ENCODE data around the gene TTBK2. TPM values are rescaled to one million over a fixed set of nuclear protein-coding genes. Genes with fewer than 3 reads are reported as not detected.

Gene TTBK2
- polyA plus RNA-seq, 1 of the 3 experiments (the other 2 are of a cell fraction) = 4.5 TPM

DNA sequence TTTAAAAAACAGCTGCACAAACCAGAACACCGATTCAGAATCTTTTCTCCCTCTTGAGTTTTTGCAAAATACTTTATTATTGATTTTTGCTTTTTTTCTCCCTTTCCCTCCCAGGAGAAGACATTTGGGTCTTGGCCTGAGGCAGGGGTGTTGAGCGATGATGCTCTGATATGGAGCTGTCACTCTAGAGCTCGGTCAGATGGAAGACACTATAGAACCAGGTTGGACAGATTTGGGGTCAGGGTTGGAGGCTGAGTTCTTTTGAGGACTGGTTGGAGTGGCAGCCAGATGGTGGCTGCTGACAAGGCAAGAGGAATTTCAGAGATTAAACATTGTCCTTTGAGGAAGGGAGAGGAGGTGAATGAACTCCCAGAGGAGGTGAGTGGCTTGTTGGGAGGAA, 200.5 kb downstream of the TTBK2 start (continued):
- no peak for TF ChIP-seq GATA2 (CRISPR knock-in tag; IDR thresholded peaks at IDR 0.05)
- no peak for TF ChIP-seq GABPA (IDR thresholded peaks at IDR 0.05; ENCODE audit: low read depth)
- TF ChIP-seq, protein P1, sequence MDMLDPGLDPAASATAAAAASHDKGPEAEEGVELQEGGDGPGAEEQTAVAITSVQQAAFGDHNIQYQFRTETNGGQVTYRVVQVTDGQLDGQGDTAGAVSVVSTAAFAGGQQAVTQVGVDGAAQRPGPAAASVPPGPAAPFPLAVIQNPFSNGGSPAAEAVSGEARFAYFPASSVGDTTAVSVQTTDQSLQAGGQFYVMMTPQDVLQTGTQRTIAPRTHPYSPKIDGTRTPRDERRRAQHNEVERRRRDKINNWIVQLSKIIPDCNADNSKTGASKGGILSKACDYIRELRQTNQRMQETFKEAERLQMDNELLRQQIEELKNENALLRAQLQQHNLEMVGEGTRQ (IDR thresholded peaks at IDR 0.05; ENCODE audit: borderline replicate concordance, low read depth, low read length) = no peak

DNA sequence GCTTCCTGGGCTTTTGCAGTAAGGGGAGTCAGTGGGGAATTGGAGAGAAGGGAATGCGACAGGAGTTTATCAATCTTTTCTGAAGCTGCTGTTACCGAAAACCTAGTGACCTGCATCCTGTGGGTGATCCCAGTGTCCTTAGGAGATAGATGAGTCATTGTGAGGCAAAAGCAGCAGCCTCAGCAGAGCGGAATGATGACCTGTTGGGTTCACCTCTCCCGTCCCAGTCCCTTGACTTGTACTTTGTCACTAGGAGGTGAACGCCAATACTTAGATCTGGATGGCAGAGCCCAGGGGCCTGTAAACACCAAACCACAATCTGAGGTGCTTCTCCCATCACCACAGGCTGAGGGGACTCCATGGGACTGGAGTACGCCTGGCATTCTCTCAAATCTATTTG, 201.5 kb downstream of the TTBK2 start:
- WGBS (ENCODE audit: low lambda C conversion rate) = 89% methylated on average over 5 of the region's 6 CpGs
- Histone ChIP-seq H3K9ac (no peak overlapping the region), H3K4me2 (no peak overlapping the region), H3K9me3 (no peaks in the 10 kb centered on the region), H3K27ac (ENCODE audit: low read depth in 2 of 2, low read length in 1 of 2) (no peak overlapping the region), H3K4me1 (ENCODE audit: control insufficient read depth in 1 of 2, insufficient read depth in 2 of 2, low read depth in 1 of 2, low read length in 1 of 2) (peaks cover 0 to 6% of the 10 kb centered on the region in 2 experiments; a peak in 1 of 4 replicates), H3K79me2 (ENCODE audit: insufficient read depth) (peaks cover 2% of the 10 kb centered on the region; the same call in 1 of the 2 replicates), H3K36me3 (replicated peaks in 1 of 2; ENCODE audit: control insufficient read depth in 1 of 2, insufficient read depth in 2 of 2, low read length in 1 of 2) (peaks cover 16 to 22% of the 10 kb centered on the region in 2 experiments), H3K4me3 (ENCODE audit: low read depth in 2 of 2, low read length in 1 of 2) (no peak overlapping the region), H3F3A (replicated peaks; ENCODE audit: insufficient read depth) (peaks cover 12% of the 10 kb centered on the region), H3K27me3 (ENCODE audit: insufficient read depth) (no peaks in the 10 kb centered on the region), H2AFZ (ENCODE audit: low read depth) (no peak overlapping the region), H4K20me1 (ENCODE audit: insufficient read depth) (no peaks in the 10 kb centered on the region), H3K9me2 (no peaks in the 10 kb centered on the region)
- POLR2A ChIA-PET = no interaction called here
- DNase-seq = no peak
- CTCF ChIA-PET = interaction anchor here (1.3 to 1.4 kb wide), 2 partner anchors 10 to 208 kb away, joined by 3 to 7 read pairs; no protein-coding TSS in a partner anchor
- TF ChIP-seq CHD2 (IDR thresholded peaks at IDR 0.05; ENCODE audit: low read length, partially characterized antibody) (no peak), TCF12 (IDR thresholded peaks at IDR 0.05) (no peak), MEF2A (IDR thresholded peaks at IDR 0.05; ENCODE audit: borderline replicate concordance, low read depth) (no peak), YY1 (IDR thresholded peaks at IDR 0.05; ENCODE audit: low read depth) (no peak), NFIC (IDR thresholded peaks at IDR 0.05; ENCODE audit: borderline replicate concordance) (no peak), FOSL2 (IDR thresholded peaks at IDR 0.05; ENCODE audit: borderline replicate concordance, low read depth) (no peak), RXRA (IDR thresholded peaks at IDR 0.05; ENCODE audit: borderline replicate concordance, low read depth) (no peak), RAD21 (IDR thresholded peaks at IDR 0.05; ENCODE audit: low read length) (no peak)
- TF ChIP-seq, protein P2, sequence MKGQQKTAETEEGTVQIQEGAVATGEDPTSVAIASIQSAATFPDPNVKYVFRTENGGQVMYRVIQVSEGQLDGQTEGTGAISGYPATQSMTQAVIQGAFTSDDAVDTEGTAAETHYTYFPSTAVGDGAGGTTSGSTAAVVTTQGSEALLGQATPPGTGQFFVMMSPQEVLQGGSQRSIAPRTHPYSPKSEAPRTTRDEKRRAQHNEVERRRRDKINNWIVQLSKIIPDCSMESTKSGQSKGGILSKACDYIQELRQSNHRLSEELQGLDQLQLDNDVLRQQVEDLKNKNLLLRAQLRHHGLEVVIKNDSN (IDR thresholded peaks at IDR 0.05; ENCODE audit: borderline replicate concordance, low read depth) = no peak
- TF ChIP-seq, protein P3, sequence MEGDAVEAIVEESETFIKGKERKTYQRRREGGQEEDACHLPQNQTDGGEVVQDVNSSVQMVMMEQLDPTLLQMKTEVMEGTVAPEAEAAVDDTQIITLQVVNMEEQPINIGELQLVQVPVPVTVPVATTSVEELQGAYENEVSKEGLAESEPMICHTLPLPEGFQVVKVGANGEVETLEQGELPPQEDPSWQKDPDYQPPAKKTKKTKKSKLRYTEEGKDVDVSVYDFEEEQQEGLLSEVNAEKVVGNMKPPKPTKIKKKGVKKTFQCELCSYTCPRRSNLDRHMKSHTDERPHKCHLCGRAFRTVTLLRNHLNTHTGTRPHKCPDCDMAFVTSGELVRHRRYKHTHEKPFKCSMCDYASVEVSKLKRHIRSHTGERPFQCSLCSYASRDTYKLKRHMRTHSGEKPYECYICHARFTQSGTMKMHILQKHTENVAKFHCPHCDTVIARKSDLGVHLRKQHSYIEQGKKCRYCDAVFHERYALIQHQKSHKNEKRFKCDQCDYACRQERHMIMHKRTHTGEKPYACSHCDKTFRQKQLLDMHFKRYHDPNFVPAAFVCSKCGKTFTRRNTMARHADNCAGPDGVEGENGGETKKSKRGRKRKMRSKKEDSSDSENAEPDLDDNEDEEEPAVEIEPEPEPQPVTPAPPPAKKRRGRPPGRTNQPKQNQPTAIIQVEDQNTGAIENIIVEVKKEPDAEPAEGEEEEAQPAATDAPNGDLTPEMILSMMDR (IDR thresholded peaks at IDR 0.05) = no peak
- TF ChIP-seq, protein P4, sequence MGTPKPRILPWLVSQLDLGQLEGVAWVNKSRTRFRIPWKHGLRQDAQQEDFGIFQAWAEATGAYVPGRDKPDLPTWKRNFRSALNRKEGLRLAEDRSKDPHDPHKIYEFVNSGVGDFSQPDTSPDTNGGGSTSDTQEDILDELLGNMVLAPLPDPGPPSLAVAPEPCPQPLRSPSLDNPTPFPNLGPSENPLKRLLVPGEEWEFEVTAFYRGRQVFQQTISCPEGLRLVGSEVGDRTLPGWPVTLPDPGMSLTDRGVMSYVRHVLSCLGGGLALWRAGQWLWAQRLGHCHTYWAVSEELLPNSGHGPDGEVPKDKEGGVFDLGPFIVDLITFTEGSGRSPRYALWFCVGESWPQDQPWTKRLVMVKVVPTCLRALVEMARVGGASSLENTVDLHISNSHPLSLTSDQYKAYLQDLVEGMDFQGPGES (IDR thresholded peaks at IDR 0.05; ENCODE audit: low read depth, low read length) = no peak

All from SK-N-SH (cell line).